Muscle of back (tissue), 11 donors: ENCODE measurements around the gene MITF. TPM values are rescaled to one million over a fixed set of nuclear protein-coding genes. Genes with fewer than 3 reads are reported as not detected.

Experiments used
- DNase-seq, 3 donors: peaks; one replicate each; pipeline versions ENCODE4 v3.0.0 to v3.0.0-alpha.2; 2013
- polyA plus RNA-seq, 10 donors: library from polyadenylated mRNA; unstranded; fragments of 120-200 nt; gene quantifications; one replicate each; pipeline ENCODE4 v1.2.1, GENCODE V29; 2013; ENCODE audit not compliant: insufficient read length in 10 of 10

Gene MITF
- polyA plus RNA-seq, 10 donors = 4.2 to 14.9 (median 6.2) TPM

- DNase-seq = no peak
Observed at GRCh38 chr3:69868841-69869420, 129.7 kb downstream of the MITF start.

GRCh38 chr3:69869643-69870042 lies 130.4 kb downstream of the MITF start:
- DNase-seq = no peak

- DNase-seq = no peak
Observed at GRCh38 chr3:69871251-69871650, 132.0 kb downstream of the MITF start.

- DNase-seq = no peak
Observed at GRCh38 chr3:69871868-69872267, 132.6 kb downstream of the MITF start.

DNA sequence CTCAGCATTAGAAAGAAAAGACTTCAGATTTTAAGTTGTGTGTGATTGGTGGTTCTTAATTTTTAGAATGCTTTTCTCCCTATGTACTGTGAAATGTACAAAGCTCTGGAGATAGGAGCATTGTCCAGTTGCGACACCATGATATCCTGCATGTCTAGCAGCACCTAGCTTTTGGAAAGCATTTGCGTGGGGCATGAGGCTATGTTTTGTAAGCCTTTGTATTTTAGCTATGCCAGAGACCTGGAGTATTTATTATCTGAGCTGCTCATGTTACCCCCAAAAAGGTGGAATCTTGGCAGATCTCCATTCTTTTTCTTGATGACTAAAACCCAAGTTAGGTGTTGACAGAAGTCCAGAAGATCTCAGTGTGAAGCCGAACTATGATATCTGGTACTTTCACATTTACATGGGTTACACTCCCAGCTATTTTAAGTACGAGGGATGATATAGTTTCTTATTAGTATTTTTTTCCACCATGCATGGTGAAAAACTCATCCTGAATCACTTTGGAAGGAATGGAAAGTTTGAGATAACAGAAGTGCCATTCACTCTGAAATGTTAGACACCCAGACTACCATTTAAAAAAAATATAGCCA lies 133.6 kb downstream of the MITF start:
- no peak for DNase-seq

GRCh38 chr3:69876073-69876472 lies 136.8 kb downstream of the MITF start:
- no peak for DNase-seq

GRCh38 chr3:69878254-69878653 lies 139.0 kb downstream of the MITF start:
- DNase-seq = no peak

DNA sequence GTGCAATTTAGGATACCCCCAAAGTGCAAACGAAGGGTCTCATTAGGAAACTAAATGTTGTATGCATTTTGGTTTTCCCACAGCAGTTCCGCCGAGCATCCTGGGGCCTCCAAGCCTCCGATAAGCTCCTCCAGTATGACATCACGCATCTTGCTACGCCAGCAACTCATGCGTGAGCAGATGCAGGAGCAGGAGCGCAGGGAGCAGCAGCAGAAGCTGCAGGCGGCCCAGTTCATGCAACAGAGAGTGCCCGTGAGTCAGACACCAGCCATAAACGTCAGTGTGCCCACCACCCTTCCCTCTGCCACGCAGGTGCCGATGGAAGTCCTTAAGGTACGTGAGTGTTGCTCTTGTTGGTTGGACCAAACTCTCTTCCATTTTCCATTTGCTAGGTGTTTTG lies 139.8 kb downstream of the MITF start:
- DNase-seq = no peak

DNA sequence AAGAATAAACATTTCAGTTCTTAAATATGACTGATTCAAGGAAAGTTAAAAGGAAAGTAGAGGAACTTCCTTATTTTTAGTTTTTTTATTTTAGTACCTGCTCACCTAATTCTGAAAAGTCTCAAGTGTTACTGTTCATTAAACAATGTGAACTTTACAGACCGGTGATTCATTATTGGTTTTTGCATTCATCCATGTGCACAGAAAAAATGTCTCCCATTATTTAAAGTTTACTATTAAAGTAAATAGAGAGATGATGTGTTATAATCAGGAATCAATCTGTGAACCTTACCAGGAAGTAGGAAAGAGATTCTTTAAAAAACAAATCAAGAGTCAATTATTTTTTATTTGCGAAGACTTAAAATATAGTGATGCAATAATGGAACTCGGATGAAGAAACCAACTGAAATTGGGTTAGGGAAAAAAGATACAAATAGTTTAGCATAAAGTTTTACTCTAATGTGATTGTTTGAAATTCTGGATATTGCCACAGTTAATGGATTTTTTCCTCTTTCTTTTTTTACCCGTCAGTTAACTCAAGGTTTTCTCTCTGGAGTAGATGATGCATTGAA lies 140.9 kb downstream of the MITF start:
- no peak for DNase-seq

DNA sequence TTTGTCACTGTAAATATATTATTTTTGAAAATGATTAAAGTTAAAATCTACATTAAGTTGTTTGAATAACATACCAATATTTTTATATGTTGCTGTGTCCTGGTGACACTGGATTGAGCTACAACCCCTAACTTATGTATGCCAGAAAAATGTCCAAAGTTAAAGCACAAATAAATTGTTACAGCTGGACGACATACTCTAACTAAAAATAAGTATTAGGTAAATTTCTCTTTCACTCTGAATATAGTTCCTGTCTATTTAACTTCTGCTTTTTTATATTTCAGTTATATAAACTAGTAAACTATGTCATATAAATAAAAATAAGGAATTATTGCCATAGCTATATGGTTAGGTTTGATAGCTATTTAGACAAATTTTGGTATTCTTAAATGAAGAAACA lies 141.8 kb downstream of the MITF start:
- DNase-seq = no peak

- DNase-seq = no peak
Observed at GRCh38 chr3:69881756-69882428, 142.6 kb downstream of the MITF start.

GRCh38 chr3:69882560-69882959 lies 143.3 kb downstream of the MITF start:
- no peak for DNase-seq

GRCh38 chr3:69888040-69888942 lies 149.0 kb downstream of the MITF start:
- DNase-seq = no peak

GRCh38 chr3:69888943-69889315 lies 149.7 kb downstream of the MITF start:
- no peak for DNase-seq

GRCh38 chr3:69890084-69890483 lies 150.8 kb downstream of the MITF start:
- DNase-seq = no peak

DNA sequence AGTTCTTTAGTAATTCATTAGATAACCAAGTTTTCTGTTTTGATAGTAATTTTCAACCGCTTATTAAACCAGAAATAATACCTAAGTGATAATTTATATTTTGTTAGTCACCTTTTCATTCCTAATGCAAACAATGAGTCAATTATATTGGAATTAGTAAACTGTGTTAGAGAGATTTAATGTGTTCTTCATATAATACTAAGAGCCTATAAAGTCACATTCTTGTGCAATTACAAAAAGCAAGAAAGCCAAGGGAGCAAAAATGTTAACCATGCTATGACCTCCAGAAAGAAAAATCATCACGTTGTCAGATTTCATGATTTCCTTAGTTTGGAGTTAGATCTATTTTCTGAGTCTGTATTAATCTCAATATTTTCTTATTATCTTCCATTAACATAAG lies 151.4 kb downstream of the MITF start:
- DNase-seq = no peak

DNA sequence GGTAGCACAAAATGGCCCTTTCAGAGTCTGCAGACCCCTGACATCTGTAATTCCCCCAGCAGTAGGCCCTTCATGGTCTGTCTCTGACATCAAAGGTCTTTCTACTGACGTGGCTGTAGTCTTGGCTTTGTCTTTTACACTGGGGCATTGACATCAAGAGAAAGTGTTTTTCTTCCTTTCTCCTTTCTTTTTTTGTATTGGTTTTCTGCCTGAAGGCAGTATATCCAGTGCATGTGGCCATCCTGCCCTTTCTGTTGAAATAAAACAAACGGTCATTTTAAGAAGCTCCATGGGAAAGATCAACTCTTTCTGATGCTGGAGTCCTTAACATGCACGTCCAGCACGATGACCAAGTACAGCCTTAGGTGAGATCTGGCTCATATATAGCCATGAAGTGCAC lies 153.4 kb downstream of the MITF start:
- DNase-seq = no peak

GRCh38 chr3:69893274-69893673 lies 154.0 kb downstream of the MITF start:
- no peak for DNase-seq

GRCh38 chr3:69896095-69896494 lies 156.8 kb downstream of the MITF start:
- DNase-seq = no peak

- no peak for DNase-seq
Observed at GRCh38 chr3:69900331-69900730, 161.1 kb downstream of the MITF start.

GRCh38 chr3:69901802-69902201 lies 162.5 kb downstream of the MITF start:
- DNase-seq = no peak

DNA sequence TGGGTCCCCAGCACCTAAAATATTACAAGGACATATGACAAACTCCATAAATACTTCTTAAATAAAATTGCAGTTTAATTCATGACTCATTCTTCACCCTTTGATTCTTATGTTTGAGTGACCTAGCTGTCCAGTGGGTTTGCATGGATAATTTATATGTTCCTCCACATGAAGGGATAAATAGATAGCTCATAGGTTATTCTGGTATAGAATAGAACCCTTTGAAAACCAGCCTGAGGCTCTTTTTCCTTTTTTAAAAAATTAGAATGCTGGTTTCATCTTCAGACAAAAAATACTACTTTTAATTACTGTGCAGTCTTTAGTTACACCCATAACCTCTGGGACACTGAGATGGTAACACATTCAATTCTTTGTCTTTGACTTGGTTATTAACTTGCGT lies 163.1 kb downstream of the MITF start:
- no peak for DNase-seq
